Kidney epithelial cell (primary cell): Measurements from ENCODE around the gene DSCAML1. TPM values are rescaled to one million over a fixed set of nuclear protein-coding genes. Genes with fewer than 3 reads are reported as not detected.

Source experiments
- DNase-seq: peaks from one replicate; pipeline ENCODE4 v3.0.0-alpha.2; 2010; ENCODE audit warnings: low read depth
- H3K27me3 ChIP-seq: 2 replicates; pipeline ENCODE4 v1.6.0; 2011; ENCODE audit warnings: low read length; ENCODE audit not compliant: control insufficient read depth, insufficient read depth
- H3K36me3 ChIP-seq: 2 replicates; pipeline ENCODE4 v1.5.1; 2011; ENCODE audit warnings: low read length; ENCODE audit not compliant: control insufficient read depth, insufficient read depth
- H3K4me3 ChIP-seq: 2 replicates; pipeline ENCODE4 v1.5.1; 2011; ENCODE audit warnings: low read depth, mild to moderate bottlenecking, control low read depth, low read length
- total RNA-seq: library from RNA; depleted of rRNA; stranded (reverse); fragments of >200 nt; gene quantifications from 2 replicates; pipeline ENCODE4 v1.2.3, GENCODE V29; 2015
- TF ChIP-seq, protein P1 (sequence below): IDR thresholded peaks from 2 replicates; pipeline ENCODE4 v1.5.1; 2011; ENCODE audit warnings: mild to moderate bottlenecking, moderate library complexity, low read length, control low read depth, inconsistent platforms; ENCODE audit not compliant: insufficient read depth, poor library complexity, severe bottlenecking

DSCAML1 gene
- total RNA-seq, 1 donor from 2014 or later: 3.1 TPM

DNA sequence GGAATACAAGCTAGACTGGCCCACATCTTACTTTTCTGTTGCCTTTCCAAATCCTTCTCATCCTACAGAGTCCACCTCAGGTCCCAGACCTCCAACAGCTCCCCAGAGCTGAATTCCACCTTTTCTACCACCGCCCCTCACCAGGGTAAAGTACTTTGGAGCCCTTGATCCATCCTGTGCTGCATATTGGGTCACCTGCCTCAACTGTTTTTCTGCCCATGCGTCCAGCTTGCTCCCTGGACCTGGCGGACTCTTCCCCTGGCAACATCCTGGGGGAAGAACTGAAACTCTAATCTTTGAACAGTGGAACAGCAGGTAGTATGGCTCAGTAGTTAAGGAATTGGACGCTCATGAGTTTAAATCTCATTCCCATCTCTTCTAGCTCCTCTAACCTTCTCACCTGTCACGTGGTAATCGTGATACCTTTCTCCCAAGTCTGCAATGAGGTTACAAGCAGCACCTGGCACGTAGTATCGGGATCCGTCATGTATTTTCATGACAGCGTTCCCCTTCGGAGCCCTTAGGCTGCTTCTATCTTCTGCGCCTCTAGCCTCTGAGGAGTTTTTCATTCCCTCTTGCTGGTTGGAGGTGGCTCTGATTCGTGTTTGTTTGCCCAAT lies 371.2 kb downstream of the DSCAML1 start:
- DNase-seq: no peak
- TF ChIP-seq, protein P1, sequence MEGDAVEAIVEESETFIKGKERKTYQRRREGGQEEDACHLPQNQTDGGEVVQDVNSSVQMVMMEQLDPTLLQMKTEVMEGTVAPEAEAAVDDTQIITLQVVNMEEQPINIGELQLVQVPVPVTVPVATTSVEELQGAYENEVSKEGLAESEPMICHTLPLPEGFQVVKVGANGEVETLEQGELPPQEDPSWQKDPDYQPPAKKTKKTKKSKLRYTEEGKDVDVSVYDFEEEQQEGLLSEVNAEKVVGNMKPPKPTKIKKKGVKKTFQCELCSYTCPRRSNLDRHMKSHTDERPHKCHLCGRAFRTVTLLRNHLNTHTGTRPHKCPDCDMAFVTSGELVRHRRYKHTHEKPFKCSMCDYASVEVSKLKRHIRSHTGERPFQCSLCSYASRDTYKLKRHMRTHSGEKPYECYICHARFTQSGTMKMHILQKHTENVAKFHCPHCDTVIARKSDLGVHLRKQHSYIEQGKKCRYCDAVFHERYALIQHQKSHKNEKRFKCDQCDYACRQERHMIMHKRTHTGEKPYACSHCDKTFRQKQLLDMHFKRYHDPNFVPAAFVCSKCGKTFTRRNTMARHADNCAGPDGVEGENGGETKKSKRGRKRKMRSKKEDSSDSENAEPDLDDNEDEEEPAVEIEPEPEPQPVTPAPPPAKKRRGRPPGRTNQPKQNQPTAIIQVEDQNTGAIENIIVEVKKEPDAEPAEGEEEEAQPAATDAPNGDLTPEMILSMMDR: no peak

DNA sequence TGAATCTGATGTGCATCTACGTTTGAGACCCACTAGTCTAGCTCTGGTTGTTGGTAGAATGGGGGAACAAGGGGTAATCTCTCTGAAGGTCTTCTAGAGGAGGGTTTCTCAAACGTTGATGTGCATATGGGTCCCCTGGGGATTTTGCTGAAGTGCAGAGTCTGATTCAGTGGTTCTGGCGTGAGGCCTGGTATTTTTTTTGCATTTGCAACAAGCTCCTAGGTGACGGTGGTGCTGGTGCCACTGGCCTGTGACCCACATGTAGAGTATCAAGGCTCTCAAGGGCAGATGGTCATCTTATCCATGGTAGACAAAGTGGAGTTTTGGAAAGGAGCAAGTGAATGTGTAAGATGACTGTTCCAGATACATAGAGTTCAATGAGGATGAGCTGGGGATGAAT lies 372.2 kb downstream of the DSCAML1 start:
- Histone ChIP-seq H3K27me3 (peaks cover 8% of the 10 kb centered on the region), H3K4me3 (no peak overlapping the region), H3K36me3 (no peaks in the 10 kb centered on the region)
- DNase-seq: no peak
- TF ChIP-seq, protein P1: no peak

More for the DNA sequence above, 371.2 kb downstream of the DSCAML1 start:
- no peak overlapping the region for H3K4me3 ChIP-seq
- no peaks in the 10 kb centered on the region for H3K36me3 ChIP-seq
- H3K27me3 ChIP-seq: peaks cover 10% of the 10 kb centered on the region

DNA sequence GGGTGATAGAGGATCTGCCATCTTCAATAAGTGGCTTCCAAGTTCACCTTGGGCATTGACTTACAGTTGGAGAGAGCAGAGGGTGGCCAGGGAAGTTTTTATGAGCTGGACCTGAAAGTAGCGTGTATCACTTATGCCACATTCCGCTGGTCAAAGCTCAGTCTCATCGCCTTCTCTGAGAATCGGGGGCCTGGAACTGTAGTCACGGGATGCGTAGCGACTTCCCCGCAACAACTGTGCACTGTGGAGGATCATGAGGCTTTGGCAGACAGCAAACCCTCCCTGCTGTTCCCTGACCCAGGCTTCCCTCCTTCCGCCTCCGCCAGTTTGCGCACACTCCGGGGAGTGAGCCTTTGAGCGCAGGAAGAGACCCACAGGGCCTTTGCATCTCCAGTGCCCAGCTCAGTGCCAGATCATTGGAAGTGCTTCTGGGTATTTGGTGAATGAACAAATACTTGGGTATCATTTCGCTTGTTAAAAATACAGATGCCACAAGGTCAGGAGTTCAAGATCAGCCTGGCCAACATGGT lies 373.9 kb downstream of the DSCAML1 start:
- Histone ChIP-seq H3K36me3 (no peaks in the 10 kb centered on the region), H3K4me3 (no peak overlapping the region), H3K27me3 (peaks cover 8% of the 10 kb centered on the region)
- no peak for DNase-seq
- TF ChIP-seq, protein P1: no peak

DNA sequence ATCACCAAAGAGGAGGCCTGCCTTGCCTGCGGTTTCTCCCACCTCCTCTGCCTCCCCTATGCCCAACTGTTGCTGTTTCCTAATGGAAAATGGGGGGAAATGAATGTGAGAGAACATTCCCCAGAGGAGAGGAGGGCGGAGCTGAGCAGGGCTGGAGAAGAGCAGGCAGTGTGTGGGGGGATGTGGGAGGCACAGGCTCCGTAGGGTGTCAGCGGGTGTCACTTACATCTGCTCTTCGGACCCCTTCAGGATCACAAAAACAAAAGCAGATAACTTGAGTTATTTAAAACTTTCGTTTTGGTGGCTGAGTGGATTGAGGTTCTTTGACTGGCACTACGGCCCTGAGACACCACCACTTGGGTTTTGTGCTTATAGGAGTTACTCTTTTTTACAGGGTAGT lies 375.5 kb downstream of the DSCAML1 start:
- H3K36me3 ChIP-seq: no peaks in the 10 kb centered on the region
- TF ChIP-seq, protein P1: no peak
- no peak for DNase-seq
- no peak overlapping the region for H3K4me3 ChIP-seq
- peaks cover 2% of the 10 kb centered on the region for H3K27me3 ChIP-seq

DNA sequence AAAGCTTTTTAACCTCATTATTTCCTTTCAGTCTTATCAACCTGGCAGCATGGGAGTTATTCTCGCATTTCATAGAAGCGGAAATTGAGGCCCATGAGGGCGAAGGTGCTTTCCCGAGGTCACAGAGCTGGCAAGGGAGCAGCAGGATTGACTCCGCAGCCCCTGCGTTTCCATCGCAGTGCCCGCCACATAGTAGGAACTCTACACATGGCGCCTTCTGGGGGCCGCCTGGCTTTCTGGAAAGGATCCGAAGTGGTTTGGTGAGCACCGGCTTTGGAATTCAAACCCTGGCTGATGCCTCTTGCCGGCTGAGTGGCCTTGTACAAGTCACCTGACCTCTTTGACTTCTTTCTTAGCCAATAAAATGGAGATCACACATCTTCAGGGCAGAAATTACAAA lies 376.0 kb downstream of the DSCAML1 start:
- Histone ChIP-seq H3K4me3 (no peak overlapping the region), H3K36me3 (no peaks in the 10 kb centered on the region), H3K27me3 (no peaks in the 10 kb centered on the region)
- TF ChIP-seq, protein P1: no peak
- DNase-seq: no peak

DNA sequence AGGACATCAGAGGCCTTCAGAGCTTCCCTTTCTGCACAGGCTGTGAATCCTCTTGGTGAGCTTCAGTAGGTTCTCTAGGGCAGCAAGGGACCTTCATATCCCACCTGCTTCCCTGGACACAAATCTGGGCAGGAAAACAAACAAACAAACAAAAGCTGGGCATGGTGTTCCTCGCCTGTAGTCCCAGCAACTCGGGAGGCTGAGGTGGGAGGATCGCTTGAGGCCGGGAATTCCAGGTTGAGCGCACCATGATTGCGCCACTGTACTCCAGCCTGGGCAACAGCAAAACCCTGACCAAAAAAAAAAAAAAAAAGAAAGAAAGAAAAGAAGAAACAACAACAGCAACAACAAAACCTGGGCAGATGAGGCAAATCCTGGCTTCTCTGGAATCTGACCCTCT lies 376.4 kb downstream of the DSCAML1 start:
- Histone ChIP-seq H3K36me3 (no peaks in the 10 kb centered on the region), H3K4me3 (no peak overlapping the region), H3K27me3 (no peaks in the 10 kb centered on the region)
- TF ChIP-seq, protein P1: no peak
- DNase-seq: no peak
